Peyer's patch (tissue), 4 donors: ENCODE measurements around the gene BPGM.

Experiments
- POLR2A ChIP-seq, 2 donors: fragments of 450-650 bp; IDR thresholded peaks; one replicate each; pipeline ENCODE4 v1.5.1; 2017; ENCODE audit warnings: antibody characterized with exemption in 2 of 2, mild to moderate bottlenecking in 2 of 2, moderate library complexity in 2 of 2
- TF ChIP-seq, protein P1 (sequence below), 6 experiments: fragments of 450-650 bp in 4 of 6; fragments of 200-600 bp in 2 of 6; sonication (generic) in 1 of 6; IDR thresholded peaks; one replicate each; pipeline ENCODE4 v1.5.1; 2017 to 2019; ENCODE audit warnings: antibody characterized with exemption in 6 of 6, mild to moderate bottlenecking in 3 of 6, moderate library complexity in 1 of 6

DNA sequence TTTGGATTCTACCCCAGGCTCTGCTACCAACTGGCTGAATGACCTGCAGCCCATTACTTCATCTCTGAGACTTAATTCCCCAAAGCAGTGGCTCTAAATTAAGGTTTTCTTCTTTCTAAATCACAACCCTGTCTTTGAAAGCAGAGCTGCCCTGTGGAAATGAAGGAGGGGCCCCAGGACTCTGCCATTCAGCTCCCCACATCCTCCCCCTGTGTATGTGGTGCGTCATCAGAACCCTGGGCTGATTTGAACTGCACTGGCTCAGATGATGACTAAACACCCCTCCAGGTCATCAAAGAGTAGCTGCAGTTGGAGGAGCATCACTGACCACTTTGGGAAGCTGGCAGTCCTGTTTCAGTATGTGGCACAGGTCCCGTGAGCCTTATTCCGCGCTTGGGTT is 46.6 kb downstream of the BPGM start:
- TF ChIP-seq, protein P1, sequence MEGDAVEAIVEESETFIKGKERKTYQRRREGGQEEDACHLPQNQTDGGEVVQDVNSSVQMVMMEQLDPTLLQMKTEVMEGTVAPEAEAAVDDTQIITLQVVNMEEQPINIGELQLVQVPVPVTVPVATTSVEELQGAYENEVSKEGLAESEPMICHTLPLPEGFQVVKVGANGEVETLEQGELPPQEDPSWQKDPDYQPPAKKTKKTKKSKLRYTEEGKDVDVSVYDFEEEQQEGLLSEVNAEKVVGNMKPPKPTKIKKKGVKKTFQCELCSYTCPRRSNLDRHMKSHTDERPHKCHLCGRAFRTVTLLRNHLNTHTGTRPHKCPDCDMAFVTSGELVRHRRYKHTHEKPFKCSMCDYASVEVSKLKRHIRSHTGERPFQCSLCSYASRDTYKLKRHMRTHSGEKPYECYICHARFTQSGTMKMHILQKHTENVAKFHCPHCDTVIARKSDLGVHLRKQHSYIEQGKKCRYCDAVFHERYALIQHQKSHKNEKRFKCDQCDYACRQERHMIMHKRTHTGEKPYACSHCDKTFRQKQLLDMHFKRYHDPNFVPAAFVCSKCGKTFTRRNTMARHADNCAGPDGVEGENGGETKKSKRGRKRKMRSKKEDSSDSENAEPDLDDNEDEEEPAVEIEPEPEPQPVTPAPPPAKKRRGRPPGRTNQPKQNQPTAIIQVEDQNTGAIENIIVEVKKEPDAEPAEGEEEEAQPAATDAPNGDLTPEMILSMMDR (IDR thresholded peaks at IDR 0.05): no peak
- TF ChIP-seq POLR2A (IDR thresholded peaks at IDR 0.05): no peak
